OCI-LY7 (cell line): ENCODE results near the gene GNAT3. TPM values are rescaled to one million over a fixed set of nuclear protein-coding genes. Genes with fewer than 3 reads are reported as not detected.

Source experiments
- BruUV-seq: library from RNA; stranded (reverse); fragments of 400-500 nt; replicated peaks from 2 replicates; lab custom pipeline; 2021; lab: Mats Ljungman, UMichigan
- CTCF ChIA-PET: fragments of 300-600 bp; sonication (Branson Sonifier 250); formaldehyde crosslinking; loops from one replicate; lab custom pipeline; 2022; ENCODE audit warnings: antibody characterized with exemption; ENCODE audit not compliant: unreplicated experiment; lab: Charles Lee
- POLR2A ChIA-PET: fragments of 300-600 bp; sonication (Branson Sonifier 250); formaldehyde crosslinking; loops from one replicate; lab custom pipeline; 2022; ENCODE audit warnings: antibody characterized with exemption; lab: Charles Lee
- DNase-seq: peaks from one replicate; pipeline ENCODE4 v3.0.0-alpha.2; 2015; ENCODE audit warnings: low spot score
- H2AFZ ChIP-seq: fragments of 200-600 bp; sonication (generic), shearing (Covaris generic); 2 replicates; pipeline ENCODE4 v1.6.1; 2014; ENCODE audit warnings: mild to moderate bottlenecking, antibody characterized with exemption, low read length, moderate library complexity
- H3K27ac ChIP-seq: fragments of 200-600 bp; sonication (generic); 2 replicates; pipeline ENCODE4 v1.5.1; 2014; ENCODE audit warnings: mixed run types, low read depth, mild to moderate bottlenecking, moderate library complexity, low read length, inconsistent platforms; ENCODE audit not compliant: poor library complexity, severe bottlenecking
- H3K36me3 ChIP-seq: fragments of 200-600 bp; sonication (generic); 2 replicates; pipeline ENCODE4 v1.6.1; 2014; ENCODE audit warnings: mild to moderate bottlenecking, antibody characterized with exemption, low read length, moderate library complexity, mixed read lengths; ENCODE audit not compliant: insufficient read depth
- H3K4me1 ChIP-seq: fragments of 200-600 bp; sonication (generic); 2 replicates; pipeline ENCODE4 v1.5.1; 2014; ENCODE audit warnings: mild to moderate bottlenecking, low read length; ENCODE audit not compliant: insufficient read depth, poor library complexity, severe bottlenecking
- H3K4me2 ChIP-seq: fragments of 200-600 bp; sonication (generic); 2 replicates; pipeline ENCODE4 v1.6.1; 2014; ENCODE audit warnings: mild to moderate bottlenecking, low read length
- H3K4me3 ChIP-seq: fragments of 200-600 bp; sonication (generic); 2 replicates; pipeline ENCODE4 v1.5.1; 2014; ENCODE audit warnings: mild to moderate bottlenecking, low read depth, low read length; ENCODE audit not compliant: poor library complexity, severe bottlenecking
- H3K79me2 ChIP-seq: fragments of 200-600 bp; sonication (generic); 2 replicates; pipeline ENCODE4 v1.6.1; 2016; ENCODE audit warnings: low read depth, mild to moderate bottlenecking, low read length, moderate library complexity, mixed read lengths; ENCODE audit not compliant: insufficient read depth
- H3K9me2 ChIP-seq: fragments of 200-600 bp; sonication (generic); 2 replicates; pipeline ENCODE4 v1.6.1; 2016; ENCODE audit warnings: mild to moderate bottlenecking, low read length, mixed read lengths; ENCODE audit not compliant: insufficient read depth
- H3K9me3 ChIP-seq: fragments of 200-600 bp; sonication (generic); 2 replicates; pipeline ENCODE4 v1.6.1; 2014; ENCODE audit warnings: mild to moderate bottlenecking, mixed run types, low read length, mixed read lengths
- H4K20me1 ChIP-seq: fragments of 200-600 bp; sonication (generic); 2 replicates; pipeline ENCODE4 v1.6.1; 2014; ENCODE audit warnings: mild to moderate bottlenecking, antibody characterized with exemption, low read length, moderate library complexity, mixed read lengths; ENCODE audit not compliant: insufficient read depth
- EZH2phosphoT487 ChIP-seq: fragments of 200-600 bp; sonication (generic); IDR thresholded peaks from 2 replicates; pipeline ENCODE4 v1.6.1; 2018; ENCODE audit warnings: low read depth, borderline replicate concordance, mild to moderate bottlenecking, mixed run types, antibody characterized with exemption, low read length, moderate library complexity, mixed read lengths
- intact Hi-C: fragments of 100-400 bp; cut with micrococcal nuclease; formaldehyde crosslinking; loops from one replicate; pipeline ENCODE4 v1.10.0; 2022; ENCODE audit not compliant: unreplicated experiment
- total RNA-seq, 2 experiments: library from RNA; depleted of rRNA in 1 of 2; stranded (reverse); fragments of >200 nt in 1 of 2; shearing (Covaris generic) in 1 of 2; gene quantifications; 2 replicates each; pipeline ENCODE4 v1.2.3, GENCODE V29; 2014 to 2022
- TF ChIP-seq, protein P1 (sequence below): fragments of 200-600 bp; sonication (generic); conservative IDR thresholded peaks from 2 replicates; pipeline ENCODE4 v1.5.1; 2014; ENCODE audit warnings: mild to moderate bottlenecking, antibody characterized with exemption, low read length, moderate library complexity, mixed read lengths

GNAT3 gene
- total RNA-seq, 2 experiments from 2014 or later: not detected

GRCh38 chr7:80478683-80479082 lies 33.2 kb downstream of the GNAT3 start:
- POLR2A ChIA-PET: interaction anchor here (1.1 kb wide), 1 partner anchor 9 kb away, joined by 5 read pairs; no protein-coding TSS in a partner anchor
- no peak overlapping the region for H3K4me2 ChIP-seq
- no peaks in the 10 kb centered on the region for H3K9me3 ChIP-seq
- DNase-seq: no peak
- CTCF ChIA-PET: no interaction called here
- no peak overlapping the region for H3K4me3 ChIP-seq
- intact Hi-C loops: no loop called here
- no peaks in the 10 kb centered on the region for H3K79me2 ChIP-seq
- no TSS peak for BruUV-seq
- no peaks in the 10 kb centered on the region for H4K20me1 ChIP-seq
- no peak for TF ChIP-seq EZH2phosphoT487
- TF ChIP-seq, protein P1, sequence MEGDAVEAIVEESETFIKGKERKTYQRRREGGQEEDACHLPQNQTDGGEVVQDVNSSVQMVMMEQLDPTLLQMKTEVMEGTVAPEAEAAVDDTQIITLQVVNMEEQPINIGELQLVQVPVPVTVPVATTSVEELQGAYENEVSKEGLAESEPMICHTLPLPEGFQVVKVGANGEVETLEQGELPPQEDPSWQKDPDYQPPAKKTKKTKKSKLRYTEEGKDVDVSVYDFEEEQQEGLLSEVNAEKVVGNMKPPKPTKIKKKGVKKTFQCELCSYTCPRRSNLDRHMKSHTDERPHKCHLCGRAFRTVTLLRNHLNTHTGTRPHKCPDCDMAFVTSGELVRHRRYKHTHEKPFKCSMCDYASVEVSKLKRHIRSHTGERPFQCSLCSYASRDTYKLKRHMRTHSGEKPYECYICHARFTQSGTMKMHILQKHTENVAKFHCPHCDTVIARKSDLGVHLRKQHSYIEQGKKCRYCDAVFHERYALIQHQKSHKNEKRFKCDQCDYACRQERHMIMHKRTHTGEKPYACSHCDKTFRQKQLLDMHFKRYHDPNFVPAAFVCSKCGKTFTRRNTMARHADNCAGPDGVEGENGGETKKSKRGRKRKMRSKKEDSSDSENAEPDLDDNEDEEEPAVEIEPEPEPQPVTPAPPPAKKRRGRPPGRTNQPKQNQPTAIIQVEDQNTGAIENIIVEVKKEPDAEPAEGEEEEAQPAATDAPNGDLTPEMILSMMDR: no peak
- no peaks in the 10 kb centered on the region for H3K9me2 ChIP-seq
- no peak overlapping the region for H2AFZ ChIP-seq
- no peaks in the 10 kb centered on the region for H3K36me3 ChIP-seq
- H3K4me1 ChIP-seq: no peaks in the 10 kb centered on the region
- no peak overlapping the region for H3K27ac ChIP-seq

- Histone ChIP-seq H3K9me2 (no peaks in the 10 kb centered on the region), H2AFZ (no peak overlapping the region)
- BruUV-seq: no TSS peak
Observed at GRCh38 chr7:80476035-80476434, 35.8 kb downstream of the GNAT3 start.

GRCh38 chr7:80475383-80475782 lies 36.5 kb downstream of the GNAT3 start:
- Histone ChIP-seq H3K4me1 (no peaks in the 10 kb centered on the region), H3K4me3 (no peak overlapping the region), H2AFZ (no peak overlapping the region), H4K20me1 (no peaks in the 10 kb centered on the region), H3K36me3 (no peaks in the 10 kb centered on the region), H3K27ac (no peak overlapping the region), H3K79me2 (no peaks in the 10 kb centered on the region), H3K9me3 (no peaks in the 10 kb centered on the region), H3K4me2 (no peak overlapping the region), H3K9me2 (no peaks in the 10 kb centered on the region)
- intact Hi-C loops: no loop called here
- POLR2A ChIA-PET: interaction anchor here (0.6 to 0.7 kb wide), 7 partner anchors 10 to 846 kb away, joined by 3 to 4 read pairs (median 3); no protein-coding TSS in a partner anchor
- no peak for TF ChIP-seq EZH2phosphoT487
- TF ChIP-seq, protein P1: no peak
- CTCF ChIA-PET: no interaction called here
- no TSS peak for BruUV-seq
- no peak for DNase-seq

More at GRCh38 chr7:80476035-80476434, 35.8 kb downstream of the GNAT3 start:
- no peak for TF ChIP-seq EZH2phosphoT487
- TF ChIP-seq, protein P1: no peak
- H3K9me3 ChIP-seq: no peaks in the 10 kb centered on the region
- H3K36me3 ChIP-seq: no peaks in the 10 kb centered on the region
- POLR2A ChIA-PET: no interaction called here
- H4K20me1 ChIP-seq: no peaks in the 10 kb centered on the region
- no peaks in the 10 kb centered on the region for H3K4me1 ChIP-seq
- no peak for DNase-seq
- H3K4me3 ChIP-seq: no peak overlapping the region
- CTCF ChIA-PET: no interaction called here
- no peak overlapping the region for H3K27ac ChIP-seq
- no peaks in the 10 kb centered on the region for H3K79me2 ChIP-seq
- intact Hi-C loops: no loop called here
- H3K4me2 ChIP-seq: no peak overlapping the region
